HG02840 (cell line): ENCODE measurements around the gene ALG14.

Experiments
- ATAC-seq: cut with Tn5 transposase; IDR thresholded peaks from one replicate; pipeline ENCODE4 v1.9.1; 2021; ENCODE audit warnings: mild to moderate bottlenecking, moderate library complexity, moderate number of reproducible peaks; ENCODE audit not compliant: unreplicated experiment, low FRiP score

ALG14 gene

GRCh38 chr1:94988356-94988755, 84.4 kb downstream of the ALG14 start:
- ATAC-seq: no peak

GRCh38 chr1:94986783-94987182, 86.0 kb downstream of the ALG14 start:
- ATAC-seq: no peak

- no peak for ATAC-seq
Observed at GRCh38 chr1:94983171-94983739, 89.5 kb downstream of the ALG14 start.

GRCh38 chr1:94982398-94982797, 90.4 kb downstream of the ALG14 start:
- ATAC-seq: no peak

GRCh38 chr1:94981575-94981973, 91.2 kb downstream of the ALG14 start:
- no peak for ATAC-seq

- ATAC-seq: no peak
Observed at GRCh38 chr1:94980582-94981574, 91.9 kb downstream of the ALG14 start.

- ATAC-seq: no peak
Observed at GRCh38 chr1:94979656-94980581, 92.8 kb downstream of the ALG14 start.

GRCh38 chr1:94979131-94979530, 93.6 kb downstream of the ALG14 start:
- ATAC-seq: no peak

GRCh38 chr1:94978401-94978800, 94.3 kb downstream of the ALG14 start:
- no peak for ATAC-seq

- no peak for ATAC-seq
Observed at GRCh38 chr1:94976971-94977548, 95.7 kb downstream of the ALG14 start.

GRCh38 chr1:94974824-94975223, 97.9 kb downstream of the ALG14 start:
- no peak for ATAC-seq

- no peak for ATAC-seq
Observed at GRCh38 chr1:94974241-94974640, 98.5 kb downstream of the ALG14 start.

GRCh38 chr1:94973309-94973922, 99.3 kb downstream of the ALG14 start:
- no peak for ATAC-seq

GRCh38 chr1:94971491-94971924, 101.2 kb downstream of the ALG14 start:
- no peak for ATAC-seq

- no peak for ATAC-seq
Observed at GRCh38 chr1:94970783-94971182, 102.0 kb downstream of the ALG14 start.

GRCh38 chr1:94969137-94969536, 103.6 kb downstream of the ALG14 start:
- ATAC-seq: no peak

GRCh38 chr1:94966033-94966432, 106.7 kb downstream of the ALG14 start:
- no peak for ATAC-seq

- no peak for ATAC-seq
Observed at GRCh38 chr1:94963864-94964263, 108.9 kb downstream of the ALG14 start.

- ATAC-seq: peak; percentile 93
Observed at GRCh38 chr1:94962409-94963265, 110.1 kb downstream of the ALG14 start.
